GM23248 (cell line): Measurements from ENCODE around the gene ARPC2. TPM values are rescaled to one million over a fixed set of nuclear protein-coding genes. Genes with fewer than 3 reads are reported as not detected.
A peak's percentile ranks its signal among the peaks of the same experiment; 100 is the strongest.

Experiments used
- DNase-seq: peaks from one replicate; pipeline ENCODE4 v3.0.0-alpha.2; 2015
- H2AFZ ChIP-seq: fragments of 200-600 bp; sonication (generic); 2 replicates; pipeline ENCODE4 v1.6.1; 2016; ENCODE audit warnings: antibody characterized with exemption
- H3F3A ChIP-seq: fragments of 200-600 bp; sonication (generic); 2 replicates; pipeline ENCODE4 v1.6.1; 2016; ENCODE audit warnings: mild to moderate bottlenecking, antibody characterized with exemption, mixed run types; ENCODE audit not compliant: insufficient read depth
- H3K27ac ChIP-seq: fragments of 200-600 bp; sonication (generic); 2 replicates; pipeline ENCODE4 v1.5.1; 2016; ENCODE audit warnings: mild to moderate bottlenecking
- H3K27me3 ChIP-seq: fragments of 200-600 bp; sonication (generic); replicated peaks from 2 replicates; pipeline ENCODE4 v1.6.1; 2016; ENCODE audit warnings: mild to moderate bottlenecking; ENCODE audit not compliant: insufficient read depth
- H3K36me3 ChIP-seq: fragments of 200-600 bp; sonication (generic); 2 replicates; pipeline ENCODE4 v1.6.1; 2016; ENCODE audit warnings: low read depth, mild to moderate bottlenecking
- H3K4me1 ChIP-seq: fragments of 200-600 bp; sonication (generic); 2 replicates; pipeline ENCODE4 v1.6.1; 2016; ENCODE audit warnings: mild to moderate bottlenecking; ENCODE audit not compliant: insufficient read depth
- H3K4me2 ChIP-seq: fragments of 200-600 bp; sonication (generic); one replicate; pipeline ENCODE4 v1.6.1; 2016; ENCODE audit warnings: mild to moderate bottlenecking; ENCODE audit not compliant: unreplicated experiment
- H3K4me3 ChIP-seq: fragments of 200-600 bp; sonication (generic); 2 replicates; pipeline ENCODE4 v1.5.1; 2016; ENCODE audit warnings: mild to moderate bottlenecking
- H3K79me2 ChIP-seq: fragments of 200-600 bp; sonication (generic); 2 replicates; pipeline ENCODE4 v1.6.1; 2016; ENCODE audit warnings: mild to moderate bottlenecking; ENCODE audit not compliant: insufficient read depth
- H3K9ac ChIP-seq: fragments of 200-600 bp; sonication (generic); 2 replicates; pipeline ENCODE4 v1.6.1; 2016; ENCODE audit warnings: mild to moderate bottlenecking
- H3K9me2 ChIP-seq: fragments of 200-600 bp; sonication (generic); 2 replicates; pipeline ENCODE4 v1.6.1; 2016; ENCODE audit warnings: mixed run types, mild to moderate bottlenecking, moderate library complexity; ENCODE audit not compliant: insufficient read depth
- H3K9me3 ChIP-seq: fragments of 200-600 bp; sonication (generic); one replicate; pipeline ENCODE4 v1.6.1; 2017; ENCODE audit warnings: low read depth
- H4K20me1 ChIP-seq: fragments of 200-600 bp; sonication (generic); 2 replicates; pipeline ENCODE4 v1.6.0; 2016; ENCODE audit not compliant: insufficient read depth
- EZH2 ChIP-seq: fragments of 200-600 bp; sonication (generic); IDR thresholded peaks from 2 replicates; pipeline ENCODE4 v1.6.1; 2018; ENCODE audit warnings: antibody characterized with exemption, mild to moderate bottlenecking; ENCODE audit not compliant: insufficient read depth, poor library complexity, severe bottlenecking
- EZH2phosphoT487 ChIP-seq: fragments of 200-600 bp; sonication (generic); IDR thresholded peaks from 2 replicates; pipeline ENCODE4 v1.6.1; 2018; ENCODE audit warnings: antibody characterized with exemption, moderate library complexity, mild to moderate bottlenecking, low read depth; ENCODE audit not compliant: insufficient read depth
- WGBS, 2 experiments: methylation state at CpG; one replicate each; pipeline ENCODE4 v1.1.6; 2015 to 2017; ENCODE audit warnings: low lambda C conversion rate in 2 of 2, low coverage in 1 of 2; ENCODE audit errors: missing lambda C conversion rate in 2 of 2; 5-methylcytosine and 5-hydroxymethylcytosine counted together
- in situ Hi-C: fragments of 300-500 bp; cut with MboI; formaldehyde crosslinking; loops from 2 replicates; pipeline ENCODE4 v1.15.0; 2020
- polyA plus RNA-seq: library from polyadenylated mRNA; unstranded; fragments of >200 nt; fragmentation: Nextera tagmentation; extraction: Ambion mirVana; gene quantifications from 2 replicates; pipeline ENCODE4 v1.2.1, GENCODE V29; 2016
- total RNA-seq: library from RNA; depleted of rRNA; stranded (reverse); fragments of >200 nt; shearing (Covaris generic); gene quantifications from 2 replicates; pipeline ENCODE4 v1.2.3, GENCODE V29; 2014

ARPC2 gene
- total and polyA plus RNA-seq, 2 experiments from 2014 or later = 644 to 851 TPM

GRCh38 chr2:218193701-218194100 is 23.3 kb upstream of the ARPC2 start:
- no peak overlapping the region for H3K4me2 ChIP-seq
- in situ Hi-C loops = no loop called here
- H3K27me3 ChIP-seq = peaks cover 5% of the 10 kb centered on the region; the same call in 1 of the 2 replicates
- no peaks in the 10 kb centered on the region for H3F3A ChIP-seq
- no peak overlapping the region for H3K9ac ChIP-seq
- no peak for TF ChIP-seq EZH2phosphoT487
- no peak for TF ChIP-seq EZH2
- no peak overlapping the region for H2AFZ ChIP-seq
- H3K4me3 ChIP-seq = no peak overlapping the region
- no peak overlapping the region for H3K27ac ChIP-seq
- H3K79me2 ChIP-seq = no peaks in the 10 kb centered on the region
- H4K20me1 ChIP-seq = no peaks in the 10 kb centered on the region
- H3K36me3 ChIP-seq = no peaks in the 10 kb centered on the region
- 56 to 61% methylated on average over 4 of the region's 4 CpGs for WGBS, 2 experiments
- H3K4me1 ChIP-seq = no peaks in the 10 kb centered on the region
- H3K9me3 ChIP-seq = no peaks in the 10 kb centered on the region
- no peaks in the 10 kb centered on the region for H3K9me2 ChIP-seq
- no peak for DNase-seq

DNA sequence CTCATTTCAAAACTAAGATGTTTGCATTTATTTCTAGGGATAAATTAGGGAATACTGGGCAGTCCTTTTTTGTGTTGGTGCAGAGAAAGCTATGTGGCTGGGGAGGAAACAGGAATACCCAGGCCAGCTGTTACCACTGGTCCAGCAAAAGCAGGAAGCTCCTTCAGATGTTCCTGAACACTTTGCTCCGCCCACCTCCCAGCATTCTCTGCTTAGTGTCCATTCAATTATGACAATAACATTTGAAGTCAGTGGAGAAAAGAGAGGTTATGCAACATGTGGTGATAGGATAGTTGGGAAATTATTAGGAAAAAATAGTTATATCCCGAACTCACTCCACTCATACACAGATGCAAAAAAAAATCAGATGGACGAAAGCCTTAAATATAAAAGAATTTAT is 22.1 kb upstream of the ARPC2 start:
- H3K9me2 ChIP-seq = no peaks in the 10 kb centered on the region
- no peak overlapping the region for H3K4me2 ChIP-seq
- peak overlapping the region; percentile 5; the same call in 1 of the 2 replicates for H2AFZ ChIP-seq
- in situ Hi-C loops = no loop called here
- H3K27ac ChIP-seq = no peak overlapping the region
- no peaks in the 10 kb centered on the region for H3K79me2 ChIP-seq
- no peaks in the 10 kb centered on the region for H3K36me3 ChIP-seq
- H3K27me3 ChIP-seq = peaks cover 5% of the 10 kb centered on the region; the same call in 1 of the 2 replicates
- no peaks in the 10 kb centered on the region for H4K20me1 ChIP-seq
- no peaks in the 10 kb centered on the region for H3F3A ChIP-seq
- TF ChIP-seq EZH2 (no peak), EZH2phosphoT487 (no peak)
- 81 to 88% methylated on average over 3 of the region's 3 CpGs for WGBS, 2 experiments
- H3K9ac ChIP-seq = no peak overlapping the region
- H3K4me1 ChIP-seq = no peaks in the 10 kb centered on the region
- H3K4me3 ChIP-seq = no peak overlapping the region
- no peak for DNase-seq
- H3K9me3 ChIP-seq = no peaks in the 10 kb centered on the region

- DNase-seq = no peak
- no peak for TF ChIP-seq EZH2phosphoT487
- no peak for TF ChIP-seq EZH2
- Histone ChIP-seq H4K20me1 (no peaks in the 10 kb centered on the region), H3K4me1 (no peaks in the 10 kb centered on the region), H3K9ac (no peak overlapping the region), H3K27ac (no peak overlapping the region), H2AFZ (no peak overlapping the region), H3K9me2 (no peaks in the 10 kb centered on the region), H3K9me3 (no peaks in the 10 kb centered on the region), H3K4me2 (no peak overlapping the region), H3K36me3 (no peaks in the 10 kb centered on the region), H3F3A (no peaks in the 10 kb centered on the region), H3K27me3 (peaks cover 13% of the 10 kb centered on the region), H3K4me3 (no peak overlapping the region), H3K79me2 (no peaks in the 10 kb centered on the region)
- WGBS, 2 experiments = 68 to 78% methylated on average over 4 of the region's 4 CpGs
- in situ Hi-C loops = no loop called here
These were observed 20.0 kb upstream of the ARPC2 start for GRCh38 chr2:218196974-218197373.

DNA sequence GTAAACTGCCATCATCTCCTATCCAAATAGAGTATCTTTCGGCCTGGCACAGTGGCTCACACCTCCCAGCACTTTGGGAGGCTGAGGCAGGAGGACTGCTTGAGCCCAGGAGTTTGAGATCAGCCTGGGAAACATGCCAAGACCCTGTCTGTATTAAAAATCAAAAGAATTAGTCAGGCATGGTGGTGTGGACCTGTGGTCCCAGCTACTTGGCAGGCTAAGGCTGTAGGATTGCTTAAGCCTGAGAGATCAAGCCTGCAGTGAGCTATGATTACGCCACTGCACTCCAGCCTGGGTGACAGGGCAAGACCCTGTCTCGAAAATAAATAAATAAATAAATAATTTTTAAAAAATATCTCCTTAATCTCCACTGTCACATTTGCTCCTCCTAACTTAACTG is 14.7 kb upstream of the ARPC2 start:
- Histone ChIP-seq H3K79me2 (no peaks in the 10 kb centered on the region), H2AFZ (no peak overlapping the region), H3K9me3 (no peaks in the 10 kb centered on the region), H3K36me3 (no peaks in the 10 kb centered on the region), H3K27me3 (peaks cover 19% of the 10 kb centered on the region), H3K27ac (no peak overlapping the region), H3K9me2 (no peaks in the 10 kb centered on the region), H4K20me1 (no peaks in the 10 kb centered on the region), H3F3A (no peaks in the 10 kb centered on the region), H3K9ac (no peak overlapping the region), H3K4me3 (no peak overlapping the region), H3K4me1 (no peaks in the 10 kb centered on the region), H3K4me2 (no peak overlapping the region)
- in situ Hi-C loops = no loop called here
- 53% methylated on average over 3 of the region's 3 CpGs for WGBS, 2 experiments
- TF ChIP-seq EZH2phosphoT487 = no peak
- no peak for TF ChIP-seq EZH2
- DNase-seq = no peak

GRCh38 chr2:218209078-218209477 is 7.9 kb upstream of the ARPC2 start:
- TF ChIP-seq EZH2phosphoT487 (no peak), EZH2 (no peak)
- Histone ChIP-seq H2AFZ (no peak overlapping the region), H3K4me3 (no peak overlapping the region), H3F3A (no peaks in the 10 kb centered on the region), H3K79me2 (no peaks in the 10 kb centered on the region), H3K9me2 (no peaks in the 10 kb centered on the region), H3K27me3 (peaks cover 5% of the 10 kb centered on the region; the same call in 1 of the 2 replicates), H3K36me3 (no peaks in the 10 kb centered on the region), H3K4me2 (no peak overlapping the region), H3K9ac (no peak overlapping the region), H3K4me1 (no peaks in the 10 kb centered on the region), H3K27ac (no peak overlapping the region), H4K20me1 (no peaks in the 10 kb centered on the region), H3K9me3 (no peaks in the 10 kb centered on the region)
- no peak for DNase-seq
- in situ Hi-C loops = no loop called here
- WGBS, 2 experiments = 66 to 72% methylated on average over 3 of the region's 3 CpGs
